HepG2 (cell line): Measurements from ENCODE around the gene C16orf89. TPM values are rescaled to one million over a fixed set of nuclear protein-coding genes. Genes with fewer than 3 reads are reported as not detected.

Experiments used
- polyA plus RNA-seq, 8 experiments: library from polyadenylated mRNA; depleted of rRNA in 3 of 8; stranded (reverse) in 7 of 8; unstranded in 1 of 8; fragments of >200 nt; fragmentation: Illumina TruSeq in 4 of 8; extraction: Trizol in 4 of 8; gene quantifications; 2 replicates each; pipeline versions ENCODE4 v1.2.1 to v1.2.3, GENCODE V29; 2011 to 2016; ENCODE audit warnings: low read depth in 4 of 8, missing spikeins in 1 of 8, mixed read lengths in 1 of 8; ENCODE audit not compliant: insufficient read depth in 1 of 8
- total RNA-seq, 5 experiments: library from RNA; depleted of rRNA; stranded (reverse); fragments of >200 nt; fragmentation: Illumina TruSeq; extraction: Trizol; gene quantifications; 2 replicates each; pipeline ENCODE4 v1.2.3, GENCODE V29; 2016; ENCODE audit warnings: low read depth in 1 of 5

The C16orf89 gene
- total and polyA plus RNA-seq, 2 of the 13 experiments (the other 11 are each of a cell fraction or from before 2014, with no cell fraction given) = 1.9 to 3.4 TPM

Other genes with a start within 250 kb of the C16orf89 start
- 48.7 and 65.0 TPM in 2 replicates for gene GLYR1, start 218.7 kb downstream of the C16orf89 start, total RNA-seq (2016; rRNA removed; fragmentation: Illumina TruSeq; extraction: Trizol)
- gene GLYR1, start 218.7 kb downstream of the C16orf89 start, polyA plus RNA-seq (2011; rRNA removed) = 28.3 and 35.0 TPM in 2 replicates
- gene UBN1, start 218.5 kb downstream of the C16orf89 start, total RNA-seq (2016; rRNA removed; fragmentation: Illumina TruSeq; extraction: Trizol) = 19.4 and 23.5 TPM in 2 replicates
- gene UBN1, start 218.5 kb downstream of the C16orf89 start, polyA plus RNA-seq (2011; rRNA removed) = 10.6 TPM in 2 replicates
- gene PPL, start 128.8 kb downstream of the C16orf89 start, total RNA-seq (2016; rRNA removed; fragmentation: Illumina TruSeq; extraction: Trizol) = 4.4 and 6.6 TPM in 2 replicates
- gene PPL, start 128.8 kb downstream of the C16orf89 start, polyA plus RNA-seq (2011; rRNA removed) = 5.7 and 7.5 TPM in 2 replicates
- 0.36 and 0.42 TPM in 2 replicates for gene SEC14L5, start 107.6 kb downstream of the C16orf89 start, total RNA-seq (2016; rRNA removed; fragmentation: Illumina TruSeq; extraction: Trizol)
- 0.40 and 0.60 TPM in 2 replicates for gene SEC14L5, start 107.6 kb downstream of the C16orf89 start, polyA plus RNA-seq (2011; rRNA removed)
- gene NAGPA, start 32.0 kb downstream of the C16orf89 start, total RNA-seq (2016; rRNA removed; fragmentation: Illumina TruSeq; extraction: Trizol) = 29.8 and 60.3 TPM in 2 replicates
- gene NAGPA, start 32.0 kb downstream of the C16orf89 start, polyA plus RNA-seq (2011; rRNA removed) = 27.1 and 31.6 TPM in 2 replicates
- 39.6 and 75.6 TPM in 2 replicates for gene ALG1, start 5.9 kb upstream of the C16orf89 start, total RNA-seq (2016; rRNA removed; fragmentation: Illumina TruSeq; extraction: Trizol)
- gene ALG1, start 5.9 kb upstream of the C16orf89 start, polyA plus RNA-seq (2011; rRNA removed) = 43.3 and 51.5 TPM in 2 replicates
- 26.9 and 33.3 TPM in 2 replicates for gene EEF2KMT, start 31.8 kb upstream of the C16orf89 start, total RNA-seq (2016; rRNA removed; fragmentation: Illumina TruSeq; extraction: Trizol)
- gene EEF2KMT, start 31.8 kb upstream of the C16orf89 start, polyA plus RNA-seq (2011; rRNA removed) = 10.7 and 16.4 TPM in 2 replicates